Chondrocyte (in vitro differentiated cells): Measurements from ENCODE around the gene DBH. TPM values are rescaled to one million over a fixed set of nuclear protein-coding genes. Genes with fewer than 3 reads are reported as not detected.

Experiments used
- DNase-seq: peaks from one replicate; pipeline ENCODE4 v3.0.0; 2021; ENCODE audit warnings: mixed read lengths, low spot score
- H3K27ac Mint-ChIP-seq: one replicate; pipeline ENCODE4 v1.8.0; 2021; ENCODE audit warnings: mild to moderate bottlenecking, moderate library complexity, mixed read lengths; ENCODE audit not compliant: unreplicated experiment
- H3K27me3 Mint-ChIP-seq: 2 replicates; pipeline ENCODE4 v1.8.0; 2021; ENCODE audit warnings: low read depth, mixed read lengths
- H3K36me3 Mint-ChIP-seq: 2 replicates; pipeline ENCODE4 v1.8.0; 2021; ENCODE audit warnings: low read depth, mixed read lengths
- H3K4me1 Mint-ChIP-seq: 2 replicates; pipeline ENCODE4 v1.8.0; 2021; ENCODE audit warnings: low read depth, mild to moderate bottlenecking, mixed read lengths
- H3K4me3 Mint-ChIP-seq: one replicate; pipeline ENCODE4 v1.8.0; 2021; ENCODE audit warnings: mild to moderate bottlenecking, moderate library complexity, mixed read lengths; ENCODE audit not compliant: unreplicated experiment
- H3K9me3 Mint-ChIP-seq: 2 replicates; pipeline ENCODE4 v1.8.0; 2021; ENCODE audit warnings: low read depth, mixed read lengths
- total RNA-seq: library from RNA; stranded (reverse); gene quantifications from 3 replicates; pipeline ENCODE4 v1.2.1, GENCODE V29; 2021
- TF ChIP-seq, protein P1 (sequence below): fragments of 200-600 bp; sonication (generic); IDR thresholded peaks from 2 replicates; pipeline ENCODE4 v1.5.0; 2021; ENCODE audit warnings: antibody characterized with exemption, mild to moderate bottlenecking, moderate library complexity

DBH gene
- total RNA-seq, 1 donor from 2014 or later = not detected

DNA sequence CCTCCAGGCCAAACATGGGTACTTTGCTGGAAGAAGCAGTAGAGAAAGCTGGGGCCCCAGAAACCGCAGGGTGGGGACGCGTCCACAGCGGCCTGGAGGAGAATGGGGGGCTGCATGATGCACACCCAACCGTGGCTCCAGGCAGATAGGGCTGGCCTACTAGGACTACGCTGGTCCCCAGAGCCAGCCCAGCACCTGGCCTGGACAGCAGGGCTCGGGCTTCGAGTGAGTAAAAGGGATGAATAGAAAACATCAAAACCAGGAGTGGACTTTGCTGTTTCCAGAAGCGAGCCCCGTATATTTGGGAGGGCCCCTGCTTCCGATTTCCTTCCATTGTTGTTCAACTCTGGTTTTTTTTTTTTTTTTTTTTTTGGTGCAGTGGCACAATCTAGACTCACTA, 30.7 kb downstream of the DBH start:
- TF ChIP-seq, protein P1, sequence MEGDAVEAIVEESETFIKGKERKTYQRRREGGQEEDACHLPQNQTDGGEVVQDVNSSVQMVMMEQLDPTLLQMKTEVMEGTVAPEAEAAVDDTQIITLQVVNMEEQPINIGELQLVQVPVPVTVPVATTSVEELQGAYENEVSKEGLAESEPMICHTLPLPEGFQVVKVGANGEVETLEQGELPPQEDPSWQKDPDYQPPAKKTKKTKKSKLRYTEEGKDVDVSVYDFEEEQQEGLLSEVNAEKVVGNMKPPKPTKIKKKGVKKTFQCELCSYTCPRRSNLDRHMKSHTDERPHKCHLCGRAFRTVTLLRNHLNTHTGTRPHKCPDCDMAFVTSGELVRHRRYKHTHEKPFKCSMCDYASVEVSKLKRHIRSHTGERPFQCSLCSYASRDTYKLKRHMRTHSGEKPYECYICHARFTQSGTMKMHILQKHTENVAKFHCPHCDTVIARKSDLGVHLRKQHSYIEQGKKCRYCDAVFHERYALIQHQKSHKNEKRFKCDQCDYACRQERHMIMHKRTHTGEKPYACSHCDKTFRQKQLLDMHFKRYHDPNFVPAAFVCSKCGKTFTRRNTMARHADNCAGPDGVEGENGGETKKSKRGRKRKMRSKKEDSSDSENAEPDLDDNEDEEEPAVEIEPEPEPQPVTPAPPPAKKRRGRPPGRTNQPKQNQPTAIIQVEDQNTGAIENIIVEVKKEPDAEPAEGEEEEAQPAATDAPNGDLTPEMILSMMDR = no peak
- H3K27me3 Mint-ChIP-seq = peaks cover 17% of the 10 kb centered on the region
- H3K4me1 Mint-ChIP-seq = no peaks in the 10 kb centered on the region
- no peak for DNase-seq
- H3K36me3 Mint-ChIP-seq = no peaks in the 10 kb centered on the region
- no peak overlapping the region for H3K27ac Mint-ChIP-seq
- no peak overlapping the region for H3K4me3 Mint-ChIP-seq
- peaks cover under 1% of the 10 kb centered on the region for H3K9me3 Mint-ChIP-seq

- Mint-ChIP-seq H3K36me3 (no peaks in the 10 kb centered on the region), H3K27ac (no peak overlapping the region), H3K9me3 (peaks cover 3% of the 10 kb centered on the region), H3K4me3 (no peak overlapping the region), H3K27me3 (peaks cover 14% of the 10 kb centered on the region), H3K4me1 (no peaks in the 10 kb centered on the region)
- TF ChIP-seq, protein P1 = no peak
- DNase-seq = no peak
Measured at GRCh38 chr9:133667759-133668450, 31.7 kb downstream of the DBH start.

GRCh38 chr9:133669182-133669801, 33.1 kb downstream of the DBH start:
- H3K27me3 Mint-ChIP-seq = peaks cover 6% of the 10 kb centered on the region
- DNase-seq = no peak
- peaks cover 3% of the 10 kb centered on the region for H3K9me3 Mint-ChIP-seq

DNA sequence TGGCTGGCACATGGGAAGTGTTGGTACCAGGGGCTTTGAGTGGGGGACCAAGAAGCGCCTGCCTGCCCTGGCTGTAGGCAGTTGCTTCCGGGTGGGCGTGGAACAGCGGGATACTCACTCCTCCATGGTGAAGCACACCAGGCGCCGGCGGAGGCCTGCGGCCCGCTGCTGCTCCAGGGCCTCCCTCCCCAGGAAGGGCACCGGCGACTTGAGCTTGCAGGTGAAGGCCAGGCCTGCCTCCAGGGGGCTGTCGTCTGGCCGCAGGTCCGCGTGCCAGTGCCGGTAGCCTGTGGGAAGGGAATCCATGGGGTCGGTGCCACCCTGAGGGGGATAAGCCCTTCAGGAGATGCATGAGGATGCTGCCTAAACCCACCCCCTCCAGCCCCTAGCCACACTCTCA, 34.3 kb downstream of the DBH start:
- DNase-seq = no peak
- peaks cover 7% of the 10 kb centered on the region for H3K4me1 Mint-ChIP-seq
- H3K9me3 Mint-ChIP-seq = peaks cover 3% of the 10 kb centered on the region
- H3K27ac Mint-ChIP-seq = no peak overlapping the region
- peaks cover 5% of the 10 kb centered on the region for H3K27me3 Mint-ChIP-seq
- TF ChIP-seq, protein P1 = no peak
- H3K4me3 Mint-ChIP-seq = no peak overlapping the region
- H3K36me3 Mint-ChIP-seq = no peaks in the 10 kb centered on the region

More at GRCh38 chr9:133669182-133669801, 33.1 kb downstream of the DBH start:
- H3K36me3 Mint-ChIP-seq = no peaks in the 10 kb centered on the region
- TF ChIP-seq, protein P1 = no peak
- no peak overlapping the region for H3K4me3 Mint-ChIP-seq
- H3K27ac Mint-ChIP-seq = no peak overlapping the region
- peaks cover 7% of the 10 kb centered on the region for H3K4me1 Mint-ChIP-seq

- peaks cover 7% of the 10 kb centered on the region for H3K27me3 Mint-ChIP-seq
- no peak overlapping the region for H3K4me3 Mint-ChIP-seq
- no peaks in the 10 kb centered on the region for H3K36me3 Mint-ChIP-seq
- no peak overlapping the region for H3K27ac Mint-ChIP-seq
- H3K4me1 Mint-ChIP-seq = peaks cover 9% of the 10 kb centered on the region
- TF ChIP-seq, protein P1 = no peak
- DNase-seq = no peak
- peaks cover 3% of the 10 kb centered on the region for H3K9me3 Mint-ChIP-seq
Measured at GRCh38 chr9:133671371-133671770, 35.2 kb downstream of the DBH start.
